Mesothelial cell of epicardium (in vitro differentiated cells): ENCODE data around the gene TOPORS. TPM values are rescaled to one million over a fixed set of nuclear protein-coding genes. Genes with fewer than 3 reads are reported as not detected.

Experiments used
- DNase-seq, 2 experiments: peaks; one replicate each; pipeline ENCODE4 v3.0.0; 2021; ENCODE audit warnings: low spot score in 2 of 2; ENCODE audit not compliant: unreplicated experiment in 2 of 2
- H3K27ac Mint-ChIP-seq: 2 replicates; pipeline ENCODE4 v1.8.0; 2021; ENCODE audit warnings: mixed read lengths
- H3K27me3 Mint-ChIP-seq: 2 replicates; pipeline ENCODE4 v1.8.0; 2021; ENCODE audit warnings: low read depth, mixed read lengths
- H3K36me3 Mint-ChIP-seq: 2 replicates; pipeline ENCODE4 v1.8.0; 2021; ENCODE audit warnings: mixed read lengths
- H3K4me1 Mint-ChIP-seq: 2 replicates; pipeline ENCODE4 v1.8.0; 2021; ENCODE audit warnings: mixed read lengths
- H3K4me3 Mint-ChIP-seq: 2 replicates; pipeline ENCODE4 v1.8.0; 2021; ENCODE audit warnings: mild to moderate bottlenecking, moderate library complexity, mixed read lengths
- H3K9me3 Mint-ChIP-seq: 2 replicates; pipeline ENCODE4 v1.8.0; 2021; ENCODE audit warnings: mixed read lengths
- CTCF ChIP-seq: fragments of 200-600 bp; sonication (generic); IDR thresholded peaks from one replicate; pipeline ENCODE4 v1.5.0; 2021; ENCODE audit warnings: antibody characterized with exemption; ENCODE audit not compliant: unreplicated experiment
- total RNA-seq: library from RNA; stranded (reverse); gene quantifications from 3 replicates; pipeline ENCODE4 v1.2.1, GENCODE V29; 2021

Gene TOPORS
- total RNA-seq, 1 donor from 2014 or later, result 22.8 TPM

- H3K36me3 Mint-ChIP-seq, result no peaks in the 10 kb centered on the region
- peak; percentile 34 to 83 for DNase-seq
- peak; percentile 94 for TF ChIP-seq CTCF
These were observed 27.4 kb upstream of the TOPORS start for GRCh38 chr9:32579706-32580331.

DNA sequence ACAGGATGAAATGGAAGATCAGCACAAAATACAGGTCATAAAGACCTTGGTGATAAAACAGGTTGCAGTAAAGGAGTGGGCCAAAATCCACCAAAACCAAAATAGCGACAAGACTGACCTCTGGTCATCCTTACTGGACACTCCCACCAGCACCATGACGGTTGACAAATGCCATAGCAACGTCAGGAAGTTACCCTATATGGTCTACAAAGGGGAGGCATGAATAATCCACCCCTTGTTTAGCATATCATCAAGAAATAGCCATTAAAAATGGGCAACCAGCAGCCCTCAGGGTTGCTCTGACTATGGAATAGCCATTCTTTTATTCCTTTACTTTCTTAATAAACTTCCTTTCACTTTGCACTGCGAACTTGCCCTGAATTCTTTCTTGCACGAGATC is 26.6 kb upstream of the TOPORS start:
- Mint-ChIP-seq H3K4me3 (no peak overlapping the region), H3K4me1 (peaks cover 5% of the 10 kb centered on the region), H3K27me3 (peaks cover 31% of the 10 kb centered on the region), H3K27ac (no peak overlapping the region), H3K9me3 (no peaks in the 10 kb centered on the region), H3K36me3 (no peaks in the 10 kb centered on the region)
- TF ChIP-seq CTCF, result no peak
- no peak for DNase-seq

More at GRCh38 chr9:32579706-32580331, 27.4 kb upstream of the TOPORS start:
- Mint-ChIP-seq H3K9me3 (no peaks in the 10 kb centered on the region), H3K4me1 (peaks cover 5% of the 10 kb centered on the region), H3K27ac (no peak overlapping the region), H3K27me3 (peaks cover 33% of the 10 kb centered on the region), H3K4me3 (no peak overlapping the region)

DNA sequence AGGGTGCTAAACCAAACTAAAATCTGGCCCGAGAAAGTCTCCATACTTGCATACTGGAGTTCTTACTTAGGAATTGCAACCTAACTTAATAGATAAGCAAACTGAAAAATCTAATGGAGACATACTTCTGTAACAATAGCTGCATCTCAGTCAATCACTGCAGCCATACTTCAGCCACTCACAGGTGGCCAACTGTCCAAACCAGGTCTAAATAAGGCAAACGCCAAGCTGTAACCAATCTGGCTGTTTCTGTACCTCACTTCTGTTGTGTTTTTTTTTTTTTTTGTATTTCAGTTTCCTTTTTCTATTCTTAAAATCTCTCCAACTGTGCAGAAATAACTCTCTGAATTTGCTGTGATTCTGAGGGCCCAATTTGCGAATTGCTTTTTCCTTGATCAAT is 24.9 kb upstream of the TOPORS start:
- no peak for TF ChIP-seq CTCF
- peaks cover 11% of the 10 kb centered on the region for H3K4me1 Mint-ChIP-seq
- H3K27ac Mint-ChIP-seq, result no peak overlapping the region
- no peak overlapping the region for H3K4me3 Mint-ChIP-seq
- H3K36me3 Mint-ChIP-seq, result no peaks in the 10 kb centered on the region
- DNase-seq, result no peak
- H3K9me3 Mint-ChIP-seq, result no peaks in the 10 kb centered on the region
- peaks cover 31% of the 10 kb centered on the region for H3K27me3 Mint-ChIP-seq

- Mint-ChIP-seq H3K9me3 (no peaks in the 10 kb centered on the region), H3K4me3 (no peak overlapping the region), H3K27ac (no peak overlapping the region), H3K4me1 (peaks cover 17% of the 10 kb centered on the region), H3K36me3 (peaks cover 4% of the 10 kb centered on the region), H3K27me3 (peaks cover 27% of the 10 kb centered on the region)
- DNase-seq, result no peak
- no peak for TF ChIP-seq CTCF
These were observed 22.5 kb upstream of the TOPORS start for GRCh38 chr9:32574858-32575257.

DNA sequence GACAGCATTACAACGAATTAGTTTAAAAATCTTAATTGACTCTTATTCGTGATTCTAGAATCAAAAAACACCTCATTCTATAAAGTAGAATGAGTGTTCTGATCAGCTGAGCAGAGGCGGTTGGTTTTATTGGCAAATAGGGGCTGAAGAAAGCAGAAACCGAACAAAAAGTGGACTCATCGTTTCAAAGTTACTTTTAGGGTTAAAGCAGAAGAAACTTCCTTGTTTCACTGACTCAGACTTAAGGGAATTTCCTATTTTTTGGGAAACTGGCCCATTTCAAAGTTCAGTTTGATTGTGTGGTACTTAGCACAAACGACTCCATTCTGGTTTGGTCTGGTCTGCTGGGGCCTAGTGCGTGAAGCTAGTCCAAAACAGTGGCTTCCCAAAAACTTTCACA is 21.4 kb upstream of the TOPORS start:
- Mint-ChIP-seq H3K4me3 (peak overlapping the region; percentile 99), H3K36me3 (peaks cover 7% of the 10 kb centered on the region), H3K4me1 (peaks cover 17% of the 10 kb centered on the region), H3K27ac (peak overlapping the region; percentile 98), H3K27me3 (peaks cover 20% of the 10 kb centered on the region), H3K9me3 (no peaks in the 10 kb centered on the region)
- no peak for DNase-seq
- TF ChIP-seq CTCF, result no peak
